PC-9 (cell line): ENCODE results near the gene FAM151A.

Source experiments
- EZH2 ChIP-seq: fragments of 200-600 bp; sonication (generic); IDR thresholded peaks from 2 replicates; pipeline ENCODE4 v1.8.0; 2017; ENCODE audit warnings: antibody characterized with exemption, low read depth
- TF ChIP-seq, protein P1 (sequence below): fragments of 200-600 bp; sonication (generic); conservative IDR thresholded peaks from 2 replicates; pipeline ENCODE4 v1.6.1; 2017; ENCODE audit warnings: mixed run types, antibody characterized with exemption, mild to moderate bottlenecking, moderate library complexity

DNA sequence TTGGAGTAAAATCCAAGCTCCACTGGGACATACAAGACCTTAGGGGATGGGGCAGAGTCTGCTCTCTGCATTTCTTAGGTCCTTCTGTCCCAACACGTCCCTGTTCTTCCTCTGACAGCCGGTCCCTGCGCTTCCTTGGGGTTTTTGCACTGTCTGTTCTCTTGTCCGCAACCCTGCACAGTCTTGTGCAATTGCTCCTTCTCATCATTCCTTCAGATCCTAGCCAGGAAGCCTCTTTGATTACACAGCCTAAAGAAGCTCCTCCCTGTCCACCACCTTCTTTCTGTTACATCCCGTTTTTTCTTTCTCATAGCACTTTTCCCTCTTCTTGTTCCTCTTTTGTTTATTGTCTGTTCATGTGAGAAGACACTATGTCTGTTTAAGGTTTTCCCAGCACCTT lies 55.4 kb downstream of the FAM151A start:
- TF ChIP-seq, protein P1, sequence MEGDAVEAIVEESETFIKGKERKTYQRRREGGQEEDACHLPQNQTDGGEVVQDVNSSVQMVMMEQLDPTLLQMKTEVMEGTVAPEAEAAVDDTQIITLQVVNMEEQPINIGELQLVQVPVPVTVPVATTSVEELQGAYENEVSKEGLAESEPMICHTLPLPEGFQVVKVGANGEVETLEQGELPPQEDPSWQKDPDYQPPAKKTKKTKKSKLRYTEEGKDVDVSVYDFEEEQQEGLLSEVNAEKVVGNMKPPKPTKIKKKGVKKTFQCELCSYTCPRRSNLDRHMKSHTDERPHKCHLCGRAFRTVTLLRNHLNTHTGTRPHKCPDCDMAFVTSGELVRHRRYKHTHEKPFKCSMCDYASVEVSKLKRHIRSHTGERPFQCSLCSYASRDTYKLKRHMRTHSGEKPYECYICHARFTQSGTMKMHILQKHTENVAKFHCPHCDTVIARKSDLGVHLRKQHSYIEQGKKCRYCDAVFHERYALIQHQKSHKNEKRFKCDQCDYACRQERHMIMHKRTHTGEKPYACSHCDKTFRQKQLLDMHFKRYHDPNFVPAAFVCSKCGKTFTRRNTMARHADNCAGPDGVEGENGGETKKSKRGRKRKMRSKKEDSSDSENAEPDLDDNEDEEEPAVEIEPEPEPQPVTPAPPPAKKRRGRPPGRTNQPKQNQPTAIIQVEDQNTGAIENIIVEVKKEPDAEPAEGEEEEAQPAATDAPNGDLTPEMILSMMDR: no peak
- no peak for TF ChIP-seq EZH2
